ENCODE data around the gene ANXA11. TPM values are rescaled to one million over a fixed set of nuclear protein-coding genes. Genes with fewer than 3 reads are reported as not detected.
"Not testable (repeated sequence)": the region's sequence is repeated elsewhere in the genome, so short reads cannot be mapped to it uniquely, and the experiment has no call there.

Gene ANXA11
- total RNA-seq, 1 experiment from 2014 or later, result 68.1 TPM

- Histone ChIP-seq H3T11ph (ENCODE audit: low read length) (no peak overlapping the region), H3K4me1 (ENCODE audit: insufficient read depth, low read length) (no peaks in the 10 kb centered on the region), H2AK5ac (ENCODE audit: insufficient read length, low read length) (no peak overlapping the region), H4K5ac (ENCODE audit: insufficient read length, low read depth, low read length) (no peak overlapping the region), H2AFZ (ENCODE audit: low read length) (no peak overlapping the region), H2BK5ac (ENCODE audit: insufficient read length, low read length) (no peak overlapping the region), H3K18ac (ENCODE audit: insufficient read length, low read depth, low read length) (no peak overlapping the region), H3K27me3 (ENCODE audit: insufficient read depth, low read length) (no peaks in the 10 kb centered on the region), H2BK120ac (ENCODE audit: low read depth, low read length, poor library complexity, severe bottlenecking) (no peak overlapping the region), H4K20me1 (ENCODE audit: control insufficient read depth, insufficient read depth, insufficient read length) (no peaks in the 10 kb centered on the region), H3K23ac (ENCODE audit: insufficient read length, low read depth, low read length) (no peak overlapping the region), H3K9ac (ENCODE audit: extremely low read depth, insufficient read length, low read length) (no peak overlapping the region), H3K4me2 (ENCODE audit: insufficient read depth, insufficient read length, low read length) (no peak overlapping the region), H2BK20ac (ENCODE audit: low read depth, low read length, poor library complexity, severe bottlenecking) (no peak overlapping the region), H3K79me2 (ENCODE audit: insufficient read depth, low read length) (no peaks in the 10 kb centered on the region), H3K4ac (ENCODE audit: low read depth, low read length) (no peak overlapping the region), H3K23me2 (ENCODE audit: insufficient read length, low read depth, low read length, poor library complexity, severe bottlenecking) (no peaks in the 10 kb centered on the region), H4K8ac (replicated peaks; ENCODE audit: insufficient read length, low read depth, low read length) (no peak overlapping the region), H3K27ac (ENCODE audit: insufficient read length, low read depth, low read length) (no peak overlapping the region), H3K14ac (ENCODE audit: insufficient read depth, low read length) (no peak overlapping the region), H4K91ac (ENCODE audit: insufficient read length, low read depth, low read length) (no peak overlapping the region), H3K56ac (ENCODE audit: insufficient read length, low read depth, low read length) (no peak overlapping the region), H2BK12ac (ENCODE audit: insufficient read length, low read depth, low read length) (no peak overlapping the region), H2BK15ac (ENCODE audit: low read depth, low read length) (no peak overlapping the region), H3K9me3 (ENCODE audit: control insufficient read depth, low read depth, low read length) (no peaks in the 10 kb centered on the region), H3K79me1 (ENCODE audit: insufficient read depth, low read depth, low read length, poor library complexity, severe bottlenecking) (no peaks in the 10 kb centered on the region)
- H3K4me1 Mint-ChIP-seq, result peaks cover 7 to 8% of the 10 kb centered on the region in 2 experiments
- no CpG with 5 or more reads among the region's 12 CpGs for WGBS (ENCODE audit: extremely low coverage, insufficient read length, low lambda C conversion rate)
- no peak overlapping the region for H3K27ac Mint-ChIP-seq
- no peak for DNase-seq
- TF ChIP-seq CTCF (conservative IDR thresholded peaks at IDR 0.05), result no peak
- peaks cover 22% of the 10 kb centered on the region for H3K27me3 Mint-ChIP-seq (ENCODE audit: low read depth)
- H3K4me3 Mint-ChIP-seq, result no peak overlapping the region
- H3K36me3 Mint-ChIP-seq (ENCODE audit: insufficient read depth in 1 of 3, low read depth in 3 of 3), result no peaks in the 10 kb centered on the region
- H3K9me3 Mint-ChIP-seq, result no peaks in the 10 kb centered on the region; a peak in 1 of 5 replicates
Observed at GRCh38 chr10:80252296-80252887, 47.1 kb upstream of the ANXA11 start.

- H3K27me3 ChIP-seq (ENCODE audit: insufficient read depth, low read length); H2BK20ac ChIP-seq (ENCODE audit: low read depth, low read length, poor library complexity, severe bottlenecking); H2AK5ac ChIP-seq (ENCODE audit: insufficient read length, low read length); H3K14ac ChIP-seq (ENCODE audit: insufficient read depth, low read length); H3K23me2 ChIP-seq (ENCODE audit: insufficient read length, low read depth, low read length, poor library complexity, severe bottlenecking); H2BK120ac ChIP-seq (ENCODE audit: low read depth, low read length, poor library complexity, severe bottlenecking); H3K79me2 ChIP-seq (ENCODE audit: insufficient read depth, low read length); H3K4me1 ChIP-seq (ENCODE audit: insufficient read depth, low read length); H4K20me1 ChIP-seq (ENCODE audit: control insufficient read depth, insufficient read depth, insufficient read length); H3K4me2 ChIP-seq (ENCODE audit: insufficient read depth, insufficient read length, low read length); H3K4me1 Mint-ChIP-seq; H3K36me3 Mint-ChIP-seq (ENCODE audit: insufficient read depth in 1 of 3, low read depth in 3 of 3); H3K9me3 ChIP-seq (ENCODE audit: control insufficient read depth, low read depth, low read length); H3K9me3 Mint-ChIP-seq; H3K4me3 Mint-ChIP-seq; H3K56ac ChIP-seq (ENCODE audit: insufficient read length, low read depth, low read length); H3K4ac ChIP-seq (ENCODE audit: low read depth, low read length); H2BK12ac ChIP-seq (ENCODE audit: insufficient read length, low read depth, low read length); H4K5ac ChIP-seq (ENCODE audit: insufficient read length, low read depth, low read length); H3K9ac ChIP-seq (ENCODE audit: extremely low read depth, insufficient read length, low read length); H4K8ac ChIP-seq (replicated peaks; ENCODE audit: insufficient read length, low read depth, low read length); H2AFZ ChIP-seq (ENCODE audit: low read length); DNase-seq; H3K23ac ChIP-seq (ENCODE audit: insufficient read length, low read depth, low read length); H3K18ac ChIP-seq (ENCODE audit: insufficient read length, low read depth, low read length); H3K27ac ChIP-seq (ENCODE audit: insufficient read length, low read depth, low read length); H3K27ac Mint-ChIP-seq; H3T11ph ChIP-seq (ENCODE audit: low read length); H2BK5ac ChIP-seq (ENCODE audit: insufficient read length, low read length); H3K79me1 ChIP-seq (ENCODE audit: insufficient read depth, low read depth, low read length, poor library complexity, severe bottlenecking); H2BK15ac ChIP-seq (ENCODE audit: low read depth, low read length); H4K91ac ChIP-seq (ENCODE audit: insufficient read length, low read depth, low read length): not testable (repeated sequence)
- no CpG with 5 or more reads among the region's 4 CpGs for WGBS (ENCODE audit: extremely low coverage, insufficient read length, low lambda C conversion rate)
- H3K27me3 Mint-ChIP-seq (ENCODE audit: low read depth), result peaks cover 22% of the 10 kb centered on the region
Observed at GRCh38 chr10:80251703-80252280, 46.5 kb upstream of the ANXA11 start.

All from H9 (cell line).